Suppressor macrophage treated with lipopolysaccharide for 1 hour (primary cell): ENCODE measurements around the gene PAF1.

Experiments
- DNase-seq, 3 donors: peaks; one replicate each; pipeline ENCODE4 v3.0.0-alpha.2; 2020 to 2022

Gene PAF1

GRCh38 chr19:39405261-39405957, 14.5 kb upstream of the PAF1 start:
- peak in 1 of 3 donors; percentile 37 for DNase-seq

- DNase-seq = peak; percentile 98 to 99 (median 99)
Observed at GRCh38 chr19:39403331-39404312, 12.7 kb upstream of the PAF1 start.

GRCh38 chr19:39402346-39403300, 11.7 kb upstream of the PAF1 start:
- peak; percentile 98 to 99 (median 98) for DNase-seq

- peak; percentile 55 to 77 (median 65) for DNase-seq
Observed at GRCh38 chr19:39401549-39402345, 10.8 kb upstream of the PAF1 start.

GRCh38 chr19:39401070-39401548, 10.2 kb upstream of the PAF1 start:
- no peak for DNase-seq

- DNase-seq = no peak
Observed at GRCh38 chr19:39400061-39400460, 9.2 kb upstream of the PAF1 start.

GRCh38 chr19:39399668-39400050, 8.8 kb upstream of the PAF1 start:
- no peak for DNase-seq

- peak; percentile 93 for DNase-seq
Observed at GRCh38 chr19:39398297-39398864, 7.5 kb upstream of the PAF1 start.

GRCh38 chr19:39397360-39398296, 6.7 kb upstream of the PAF1 start:
- DNase-seq = peak; percentile 93 to 97 (median 95)

- no peak for DNase-seq
Observed at GRCh38 chr19:39390451-39390750, 505 bp downstream of the PAF1 start.

GRCh38 chr19:39389631-39390414, 1.1 kb downstream of the PAF1 start:
- DNase-seq = no peak

- no peak for DNase-seq
Observed at GRCh38 chr19:39388657-39389056, 2.2 kb downstream of the PAF1 start.

- DNase-seq = no peak
Observed at GRCh38 chr19:39386557-39386956, 4.3 kb downstream of the PAF1 start.

- no peak for DNase-seq
Observed at GRCh38 chr19:39385629-39386411, 5.1 kb downstream of the PAF1 start.

GRCh38 chr19:39384839-39385568, 5.9 kb downstream of the PAF1 start:
- DNase-seq = no peak

- no peak for DNase-seq
Observed at GRCh38 chr19:39382991-39383828, 7.7 kb downstream of the PAF1 start.
